CD4-positive, alpha-beta T cell treated with Interleukin-12 subunit alpha and Interleukin-12 subunit beta, for 1 hour (primary cell): Measurements from ENCODE around the gene SEL1L3.

Experiments
- DNase-seq: peaks from one replicate; pipeline ENCODE4 v3.0.0-alpha.2; 2020

SEL1L3 gene

DNA sequence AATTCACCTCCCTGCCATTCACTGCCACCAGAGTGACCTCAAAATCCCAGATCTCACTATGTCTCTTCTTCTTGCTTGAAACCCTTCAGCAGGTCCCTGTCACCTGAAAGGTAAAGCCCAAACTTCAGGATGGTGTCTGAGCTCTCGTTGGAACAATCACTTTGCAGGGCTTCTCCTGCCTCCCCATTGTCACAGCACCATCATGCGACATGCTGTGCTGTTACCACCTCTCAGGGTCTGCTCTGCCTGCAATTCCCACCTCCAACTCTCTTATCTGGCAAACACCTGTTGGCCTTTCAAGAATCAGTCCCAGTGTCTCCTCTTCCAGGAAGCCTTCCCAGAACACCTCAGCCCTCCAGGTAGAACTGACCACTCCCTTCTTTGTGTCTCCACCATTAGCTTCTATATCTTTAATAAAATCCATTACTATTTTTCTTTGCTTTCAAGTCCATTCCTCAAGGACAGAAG, 46.2 kb downstream of the SEL1L3 start:
- DNase-seq = no peak

DNA sequence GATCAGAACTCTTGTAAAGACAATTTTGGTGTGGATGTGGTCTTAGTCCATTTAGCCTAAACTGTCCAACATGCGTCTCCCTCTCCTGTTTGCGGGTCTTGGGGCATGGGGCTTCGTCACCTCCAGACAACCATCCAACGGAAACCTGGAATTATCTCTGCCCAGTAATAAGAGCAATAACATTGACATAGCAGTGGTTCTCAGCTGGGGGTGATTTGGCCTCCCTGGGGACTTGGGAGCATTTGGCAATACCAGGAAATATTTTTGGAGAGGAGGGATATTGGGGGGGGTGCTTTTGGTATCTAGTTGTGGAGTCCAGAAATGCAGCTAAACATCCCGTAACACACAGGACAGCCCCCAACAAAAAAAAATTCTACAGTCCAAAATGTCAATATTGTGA, 47.2 kb downstream of the SEL1L3 start:
- DNase-seq = no peak

DNA sequence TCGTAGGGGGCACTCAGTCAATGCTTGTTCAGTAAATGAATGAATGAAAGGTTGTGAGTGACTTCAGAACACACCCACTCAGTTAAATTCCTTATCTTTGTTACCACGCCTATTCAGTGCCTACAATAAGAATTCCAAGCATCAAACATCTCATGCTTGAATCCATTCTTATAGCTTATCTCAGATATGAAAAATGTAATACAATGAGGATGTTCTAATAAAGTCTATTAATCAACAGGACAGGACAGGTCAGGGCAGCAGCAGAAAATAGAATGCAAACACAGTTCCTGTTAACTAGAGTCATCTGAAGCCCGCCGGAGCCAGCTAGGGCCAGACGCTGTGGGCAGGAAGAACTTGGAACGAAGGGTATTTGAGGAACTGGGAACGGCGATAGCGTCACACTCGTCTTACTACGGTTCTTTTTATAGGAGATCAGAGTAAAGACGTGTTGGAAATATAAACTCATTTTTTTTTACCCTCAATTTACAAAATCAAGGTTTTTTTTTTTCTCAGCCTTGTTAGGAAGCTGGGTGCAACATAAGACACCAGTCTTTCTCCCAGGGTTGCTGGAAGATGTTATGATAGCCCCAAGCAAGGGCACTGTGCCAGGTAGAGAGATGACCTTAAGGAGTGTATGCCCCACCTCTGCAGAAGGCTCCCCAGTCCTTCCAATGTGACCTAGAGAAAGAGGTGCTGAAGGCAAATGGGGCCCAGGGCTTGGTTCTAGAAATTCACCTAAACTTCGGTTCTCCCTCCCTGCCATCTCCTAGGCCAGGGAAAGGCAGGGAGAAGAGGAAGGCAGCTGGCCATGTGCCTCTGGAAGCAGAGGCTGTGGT, 48.3 kb downstream of the SEL1L3 start:
- DNase-seq = no peak

DNA sequence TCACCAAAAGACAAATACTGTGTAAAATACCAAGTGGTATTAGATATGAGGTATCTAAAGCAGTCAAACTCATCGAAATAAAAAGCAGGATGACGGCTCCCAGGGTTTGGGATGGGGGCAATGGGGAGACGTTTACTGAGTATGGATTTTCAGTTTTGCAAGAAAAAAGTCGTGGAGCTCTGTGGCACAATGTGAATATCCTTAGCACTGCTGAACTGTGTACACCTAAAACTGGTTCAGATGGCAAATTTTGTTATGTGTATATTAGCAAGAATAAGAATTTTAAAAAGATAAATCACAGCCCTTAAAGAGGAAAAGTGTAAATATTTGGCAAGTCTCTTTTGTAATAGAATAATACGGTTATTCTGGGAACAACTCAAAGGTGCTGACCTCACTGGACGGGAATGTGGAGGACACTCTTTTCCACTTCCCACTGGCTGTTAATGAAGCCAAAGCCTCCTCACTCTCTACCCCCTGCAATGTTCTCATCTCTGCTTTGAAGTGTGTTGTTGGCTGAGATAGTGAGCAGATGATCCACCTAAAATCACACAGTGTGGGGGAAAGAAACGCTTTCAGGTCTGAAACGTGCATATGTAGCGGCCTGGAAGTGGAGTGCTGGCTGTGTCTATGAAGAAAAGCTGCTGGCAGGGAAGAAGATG, 49.2 kb downstream of the SEL1L3 start:
- DNase-seq = no peak

DNA sequence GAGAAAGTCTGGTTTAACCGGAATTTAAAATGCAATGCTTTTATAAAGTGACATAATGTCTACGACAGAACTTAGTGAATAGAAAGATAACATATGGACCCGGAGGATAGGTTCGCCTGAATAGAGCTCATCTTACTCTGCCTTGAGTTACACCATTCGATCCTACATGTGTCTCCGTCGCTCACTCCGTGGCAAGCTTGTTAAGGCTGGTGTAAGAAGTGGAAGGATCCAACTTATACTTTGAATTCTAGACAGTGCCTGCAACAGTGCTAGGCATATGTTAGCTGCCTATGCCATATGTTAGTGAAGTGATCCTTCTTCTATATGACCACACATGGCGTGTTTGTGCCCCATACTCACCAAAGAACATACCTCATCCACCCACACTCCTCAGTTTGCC, 50.9 kb downstream of the SEL1L3 start:
- no peak for DNase-seq

DNA sequence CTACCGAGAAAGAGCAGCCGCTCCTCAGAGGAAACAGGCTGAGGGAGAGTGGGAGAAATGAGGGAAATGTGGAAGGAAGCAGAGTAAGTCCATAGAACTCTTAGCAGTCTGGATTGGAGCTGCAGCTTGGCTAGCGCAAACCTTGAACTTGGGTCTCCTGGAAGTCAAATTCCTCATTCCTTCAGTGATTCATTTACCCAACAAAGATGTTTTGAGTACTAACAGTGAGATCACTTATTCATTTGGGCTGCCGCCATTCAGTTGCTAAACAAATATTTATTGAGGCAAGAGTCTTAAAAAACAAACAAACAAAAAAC, 51.5 kb downstream of the SEL1L3 start:
- no peak for DNase-seq

DNA sequence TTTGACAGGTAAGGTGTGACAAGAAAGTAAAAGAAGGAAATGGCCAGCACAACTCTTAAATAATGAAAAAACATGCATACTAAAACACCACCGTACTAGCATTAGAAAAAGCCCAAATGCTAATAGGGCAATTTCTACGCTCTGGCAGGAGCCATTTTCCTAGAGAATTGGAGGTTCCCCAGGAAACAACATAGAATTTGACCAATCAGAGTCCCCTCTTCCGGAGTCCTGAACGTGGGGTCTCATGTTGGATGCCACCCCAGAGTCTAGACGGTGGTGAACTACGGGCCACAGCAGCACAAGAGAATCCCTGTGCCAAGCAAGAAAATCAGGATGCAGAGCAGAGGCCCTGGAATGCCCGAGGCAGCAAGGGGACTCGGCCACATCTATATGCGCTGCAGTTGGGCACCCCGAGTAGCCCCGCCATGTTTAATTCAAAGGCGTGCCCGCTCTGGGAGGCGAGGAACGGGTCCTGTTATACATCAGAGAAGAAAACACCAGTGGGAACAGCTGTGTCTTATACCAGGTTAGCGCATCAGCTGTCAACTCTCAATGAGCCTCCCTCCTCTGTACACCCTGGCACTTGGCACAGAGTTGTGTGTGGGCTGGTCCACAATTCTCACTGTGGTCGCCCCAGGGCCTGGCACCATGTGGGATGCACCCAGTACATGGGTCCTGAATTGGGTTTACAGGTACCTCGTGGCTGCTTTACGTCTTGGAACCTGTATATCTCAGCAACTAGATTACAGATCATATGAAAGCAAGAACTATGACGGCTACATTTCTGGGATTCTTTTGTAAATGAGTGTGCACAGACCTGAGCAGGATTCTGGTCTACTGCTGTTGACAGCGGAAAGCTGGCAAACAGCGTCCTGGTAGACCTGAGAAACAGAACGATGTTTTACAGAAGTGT, 52.1 kb downstream of the SEL1L3 start:
- no peak for DNase-seq

DNA sequence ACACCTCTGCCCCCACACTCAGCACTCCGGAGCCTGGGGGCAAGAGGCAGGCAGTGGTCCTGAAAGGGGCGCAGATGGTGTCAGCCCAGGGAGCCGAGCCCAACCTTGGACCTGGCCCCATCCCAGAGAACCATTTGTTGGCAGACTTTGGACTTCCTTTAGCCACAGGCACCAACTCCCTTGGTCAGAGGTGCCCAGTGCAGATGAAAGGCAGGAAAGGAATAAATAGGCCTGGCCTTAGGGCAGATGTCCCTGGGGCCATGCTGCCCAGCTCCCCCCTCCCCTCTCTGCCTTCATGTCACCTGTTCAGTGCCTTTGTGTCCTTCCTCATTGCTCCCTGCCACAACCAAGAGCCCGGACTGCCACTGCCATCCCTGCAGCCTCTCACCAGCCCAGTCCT, 52.8 kb downstream of the SEL1L3 start:
- DNase-seq = no peak

DNA sequence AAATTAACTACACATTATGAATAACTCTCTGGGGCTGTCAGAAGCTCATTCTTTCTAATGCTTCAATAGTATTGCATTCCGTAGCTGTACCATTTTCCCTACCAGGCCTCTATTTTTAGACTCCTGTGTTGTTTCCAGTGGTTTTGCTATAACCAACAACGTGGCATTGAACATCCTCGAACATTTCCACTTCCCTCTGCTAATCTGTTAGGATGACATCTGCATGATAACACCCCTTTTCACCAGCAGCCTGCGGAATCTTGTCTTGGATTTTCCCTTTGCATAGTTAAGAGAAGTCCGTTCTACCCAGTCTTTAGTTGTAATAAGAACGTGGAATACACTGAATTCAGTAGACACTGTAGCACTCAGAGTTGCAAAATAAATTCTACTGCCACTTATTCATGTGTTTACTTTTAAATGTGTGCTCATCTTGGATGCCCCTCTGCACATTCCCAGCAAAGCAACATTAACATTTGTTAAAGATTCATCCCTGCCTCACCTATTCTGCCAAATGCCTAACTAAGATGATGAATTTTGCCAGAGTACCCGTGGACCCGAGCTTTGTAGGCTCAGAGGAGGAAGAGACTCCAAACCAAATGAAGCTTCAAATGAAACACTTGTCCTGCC, 55.6 kb downstream of the SEL1L3 start:
- no peak for DNase-seq

DNA sequence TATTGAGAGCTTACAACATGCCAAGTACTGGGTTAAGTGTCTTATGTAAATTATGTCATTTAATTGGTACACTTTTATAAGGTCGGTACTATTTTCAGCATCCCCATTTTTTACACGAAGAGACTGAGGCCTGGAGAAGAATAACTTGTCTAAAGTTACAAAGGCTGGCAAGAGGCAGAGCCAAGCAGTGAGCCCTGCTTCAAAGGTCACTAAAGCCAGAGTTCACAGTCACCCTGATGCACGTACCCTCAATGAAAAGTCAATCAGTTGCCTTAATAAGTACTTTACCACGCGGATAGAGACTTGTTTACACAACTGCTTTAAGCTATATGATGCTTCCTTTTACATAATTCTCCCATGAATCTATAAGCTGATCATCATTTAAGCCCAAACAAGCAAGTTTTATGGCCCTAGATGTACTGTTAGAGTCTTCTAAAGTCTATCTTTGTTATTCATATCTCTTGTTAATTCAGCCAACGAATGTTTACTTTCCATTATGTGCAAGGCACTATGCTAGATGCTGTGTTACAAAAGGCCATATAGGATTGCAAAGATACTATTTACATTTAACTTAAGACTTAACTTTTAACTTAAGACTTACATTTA, 57.4 kb downstream of the SEL1L3 start:
- DNase-seq = no peak

DNA sequence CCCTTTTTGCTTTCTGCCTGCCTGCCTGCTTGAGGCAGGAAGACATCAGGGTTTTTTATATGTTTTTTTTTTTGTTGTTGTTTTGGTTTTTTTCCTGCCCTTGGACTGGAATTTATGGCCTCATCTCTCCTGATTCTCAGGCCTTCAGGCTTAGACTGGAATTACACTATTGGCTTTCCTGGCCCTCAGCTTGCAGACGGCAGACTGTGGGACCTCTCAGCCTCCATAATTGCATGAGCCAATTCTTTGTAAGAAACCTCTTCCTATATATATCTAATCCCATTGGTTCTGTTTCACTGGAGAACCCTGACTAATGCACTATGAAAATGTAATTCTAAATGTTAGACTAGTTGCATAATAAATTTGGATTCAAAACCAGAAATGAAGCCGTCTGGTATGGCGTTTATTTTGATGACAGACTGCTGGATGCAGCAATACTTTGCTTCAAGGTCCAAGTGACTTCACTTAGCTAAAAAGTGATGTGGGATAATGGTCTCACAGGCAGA, 59.0 kb downstream of the SEL1L3 start:
- no peak for DNase-seq

DNA sequence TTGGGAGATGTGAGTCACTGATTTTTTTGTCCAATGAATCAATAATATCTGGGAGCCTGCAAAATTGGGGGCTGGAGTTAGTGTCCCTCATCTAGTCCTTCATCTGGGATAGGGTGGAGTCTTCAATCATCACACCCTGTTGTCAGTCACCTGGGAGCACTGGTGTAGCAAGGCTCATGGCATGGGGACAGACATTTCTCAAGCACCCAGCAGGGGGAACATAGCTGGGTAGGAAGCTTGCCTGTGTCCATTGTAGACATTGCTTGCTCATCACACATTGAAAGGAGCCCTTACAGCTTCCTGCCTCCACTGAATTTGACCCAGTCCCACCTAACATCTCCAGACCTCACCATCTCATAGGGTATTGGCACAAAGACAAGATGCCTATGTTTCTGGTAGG, 61.2 kb downstream of the SEL1L3 start:
- DNase-seq = no peak

DNA sequence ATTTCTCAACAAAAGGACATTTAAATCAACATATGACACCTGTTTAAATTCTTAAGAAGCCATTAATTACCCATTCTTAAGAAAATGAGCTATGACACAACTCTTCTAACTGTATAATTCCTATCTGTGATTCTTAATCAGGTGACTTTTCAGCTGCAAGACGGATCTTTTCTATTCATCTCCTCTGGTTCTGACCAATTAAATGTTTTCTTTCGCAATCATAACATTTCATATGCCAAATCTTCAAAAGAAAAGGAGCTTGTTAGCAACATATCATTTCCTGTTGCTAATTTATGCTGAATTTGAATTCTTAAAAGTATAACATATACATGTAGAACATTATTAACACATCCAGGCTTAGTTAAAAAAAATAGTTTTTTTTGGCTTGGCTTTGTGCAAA, 62.5 kb downstream of the SEL1L3 start:
- no peak for DNase-seq

DNA sequence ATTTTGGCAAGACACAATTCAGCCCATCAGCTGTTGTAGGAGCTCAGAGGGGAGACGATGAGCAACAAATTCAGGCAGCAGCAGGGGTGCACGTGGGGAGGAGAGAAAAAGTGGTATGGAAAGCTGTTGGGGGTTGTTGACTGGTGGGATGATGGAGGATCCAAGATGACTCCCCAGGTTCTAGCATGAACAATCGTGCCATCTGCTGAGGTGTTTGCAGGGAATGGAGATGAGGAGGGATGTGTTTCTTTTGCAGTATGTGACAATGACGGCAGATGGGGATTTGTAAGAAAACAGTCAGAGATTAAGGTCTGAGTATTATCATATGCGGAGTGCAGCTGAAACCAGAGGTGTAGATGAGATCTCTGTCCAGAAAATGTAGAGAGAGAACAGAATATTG, 63.3 kb downstream of the SEL1L3 start:
- no peak for DNase-seq

DNA sequence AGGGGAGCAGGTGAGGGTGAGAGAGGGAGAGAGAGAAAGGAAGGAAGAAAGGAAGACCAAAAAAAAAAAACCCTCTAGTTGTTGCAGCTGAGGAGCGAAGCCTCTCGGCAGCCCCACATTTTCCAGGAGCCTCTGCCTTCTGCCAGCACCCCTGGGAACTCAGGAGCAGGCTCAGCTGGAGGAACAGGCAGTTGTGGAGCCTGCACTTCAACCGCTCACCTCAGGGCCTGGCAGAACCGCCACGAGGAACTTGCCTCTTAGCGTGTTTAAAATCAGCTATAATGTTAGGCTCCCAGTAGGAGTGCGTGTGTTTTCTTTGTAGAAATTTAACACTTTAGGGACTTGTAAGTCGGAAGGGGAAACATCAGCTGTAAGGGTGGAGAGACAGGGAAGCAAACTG, 65.7 kb downstream of the SEL1L3 start:
- DNase-seq = no peak

DNA sequence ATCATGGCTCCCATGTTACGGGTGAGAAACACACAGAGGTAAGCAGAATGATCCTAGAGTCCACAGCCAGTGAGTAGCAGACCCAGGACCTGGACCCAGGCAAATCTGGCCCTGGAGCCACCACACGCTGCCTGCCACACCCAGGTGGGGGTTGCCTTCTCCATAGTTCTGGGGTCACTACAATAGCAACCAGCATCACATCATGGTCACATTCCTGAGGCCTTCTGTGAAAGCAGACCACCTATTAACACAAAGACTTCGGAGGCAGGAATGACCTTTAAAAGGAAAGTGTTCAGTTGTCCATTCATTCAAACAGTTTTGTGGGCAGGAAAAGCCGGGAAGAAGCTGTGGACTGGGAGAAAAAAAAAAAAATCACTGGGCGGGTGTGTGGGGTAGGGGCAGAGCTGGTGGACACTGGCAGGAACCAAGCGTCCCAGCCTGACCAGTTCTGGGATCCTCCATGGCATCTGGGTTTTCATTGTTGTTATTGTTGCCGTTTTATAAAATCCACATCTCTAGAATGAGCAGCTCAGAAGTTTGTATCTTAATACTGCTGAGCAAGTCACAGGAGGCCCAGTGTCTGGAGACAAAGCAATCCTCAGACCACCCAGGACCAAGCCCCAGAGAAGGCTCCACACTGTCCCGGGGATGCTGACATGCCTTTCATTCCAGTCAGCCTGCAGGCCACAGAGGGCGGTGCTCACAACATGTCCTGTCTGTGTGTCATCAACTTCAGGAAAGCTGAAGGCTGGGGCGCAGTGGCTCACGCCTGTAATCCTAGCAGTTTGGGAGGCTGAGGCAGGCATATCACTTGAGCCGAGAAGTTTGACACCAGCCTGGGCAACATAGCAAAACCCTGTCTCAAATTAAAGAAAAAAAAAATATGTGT, 67.0 kb downstream of the SEL1L3 start:
- no peak for DNase-seq

DNA sequence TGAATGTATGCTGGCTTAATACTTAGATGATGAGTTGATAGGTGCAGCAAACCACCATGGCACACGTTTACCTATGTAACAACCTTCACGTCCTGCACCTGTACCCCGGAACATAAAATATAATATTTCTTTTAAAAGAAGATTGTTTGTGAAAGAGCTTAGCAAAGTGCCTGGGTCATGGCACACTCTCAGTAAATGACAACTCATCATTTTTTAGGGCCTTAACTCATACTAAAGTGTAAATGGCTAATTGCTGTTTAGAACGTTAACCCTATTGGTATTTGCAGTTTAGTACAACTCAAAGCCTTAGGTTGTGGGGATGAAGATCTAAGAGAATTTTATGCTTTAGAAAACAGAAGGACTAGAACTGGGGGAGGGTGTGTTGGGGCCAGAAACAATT, 67.7 kb downstream of the SEL1L3 start:
- no peak for DNase-seq

DNA sequence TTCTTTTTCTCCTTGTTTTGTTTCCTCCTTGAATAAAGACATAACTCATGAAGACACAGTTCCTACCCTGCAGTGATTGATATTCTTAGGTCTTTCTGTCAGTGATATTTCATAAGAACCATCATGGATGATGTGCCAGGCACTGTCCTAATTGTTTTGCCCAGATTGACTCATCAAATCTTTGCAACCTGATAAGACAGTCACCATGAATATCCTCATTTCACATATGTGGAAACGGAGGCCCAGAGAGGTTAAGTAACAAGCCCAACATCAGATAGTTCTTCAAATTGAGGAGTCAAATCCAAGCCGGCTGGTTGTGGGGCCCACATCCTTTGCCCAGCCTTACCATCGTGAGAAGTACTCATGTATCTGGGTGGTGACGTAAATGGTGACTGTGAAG, 69.9 kb downstream of the SEL1L3 start:
- no peak for DNase-seq

DNA sequence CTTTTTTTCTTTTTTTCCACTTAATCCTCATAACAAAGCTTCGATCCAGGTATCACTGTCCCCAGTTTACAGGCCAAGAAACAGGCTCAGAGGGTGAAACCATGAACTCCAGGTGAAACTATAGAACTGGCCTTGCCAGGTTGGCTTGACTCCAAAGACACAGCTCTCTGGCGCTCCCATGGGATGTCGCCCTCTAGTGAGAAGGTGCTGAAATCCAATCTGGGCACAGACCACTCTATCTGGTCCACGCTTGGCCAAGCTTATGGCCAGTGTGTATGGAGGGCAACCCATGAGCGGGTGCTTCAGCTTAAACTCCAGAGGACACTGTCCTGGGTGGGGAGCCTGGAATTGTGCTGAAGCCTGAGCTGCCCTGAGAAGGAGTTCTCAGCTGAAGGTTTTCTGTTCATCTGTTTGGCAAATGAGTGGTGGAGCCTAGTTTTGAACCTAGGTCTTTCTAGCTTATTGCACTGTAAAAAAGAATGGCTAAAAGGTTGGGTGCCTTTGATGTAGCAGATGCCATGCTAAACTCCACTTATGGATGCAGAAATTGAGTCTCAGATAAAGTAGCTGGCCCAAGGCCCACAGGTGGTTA, 70.5 kb downstream of the SEL1L3 start:
- no peak for DNase-seq

DNA sequence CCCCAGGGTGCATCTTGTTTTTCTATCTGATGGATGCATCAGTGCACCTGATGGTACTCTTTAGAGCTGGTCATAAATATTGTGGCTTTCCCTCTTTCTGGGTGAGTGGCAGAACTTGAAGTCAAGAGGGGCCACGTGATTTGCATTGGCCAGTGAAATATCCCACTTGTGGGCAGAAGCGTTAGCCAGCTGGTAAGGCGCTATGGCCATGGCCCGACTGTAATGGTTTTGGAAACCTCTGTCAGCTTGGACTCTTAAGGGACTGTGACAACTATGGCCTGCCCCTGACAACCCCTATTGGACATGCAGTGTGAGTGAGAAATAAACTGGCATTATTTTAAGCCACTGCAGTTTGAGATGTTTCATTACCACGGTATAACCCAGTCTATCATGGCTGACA, 72.8 kb downstream of the SEL1L3 start:
- no peak for DNase-seq

DNA sequence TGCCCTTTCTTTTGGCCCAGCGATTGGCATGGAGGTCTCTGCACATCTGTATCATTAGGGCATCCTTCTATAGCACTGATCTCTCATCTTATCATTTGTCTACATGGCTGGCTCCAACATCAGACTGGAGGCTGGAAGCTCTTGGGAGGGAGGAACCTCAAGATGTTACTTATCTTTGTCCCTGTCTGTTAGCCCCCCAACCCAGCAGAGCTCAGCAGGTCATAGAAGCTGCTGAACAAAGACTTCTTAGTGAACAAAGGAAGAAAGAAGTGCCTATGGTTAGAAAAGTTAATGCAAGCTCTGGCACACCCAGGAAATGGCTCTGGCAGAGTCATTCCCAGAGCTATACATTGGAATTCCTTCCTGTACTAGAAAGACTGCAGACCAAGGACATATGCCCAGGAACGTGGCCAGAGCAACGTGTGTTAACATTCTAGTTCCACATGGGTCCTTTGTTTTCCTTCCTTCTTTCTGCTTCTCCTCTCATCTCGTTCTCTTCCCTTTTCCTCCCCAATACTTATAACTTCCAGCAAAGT, 74.0 kb downstream of the SEL1L3 start:
- DNase-seq = no peak
